ENCODE measurements around the gene SORCS1.

- TF ChIP-seq CTCF (IDR thresholded peaks at IDR 0.05; ENCODE audit: low read length) = no peak
- TF ChIP-seq EZH2 (optimal IDR thresholded peaks at IDR 0.05; ENCODE audit: low read depth, low read length) = no peak
- no peak for TF ChIP-seq EZH2phosphoT487 (IDR thresholded peaks at IDR 0.05; ENCODE audit: low read length)
Measured at GRCh38 chr10:107081644-107082043, 82.9 kb downstream of the SORCS1 start.
